Measurements from ENCODE around the gene NUP210.

Gene NUP210

GRCh38 chr3:13283877-13284264 is 136.3 kb downstream of the NUP210 start:
- DNase-seq: no peak

DNA sequence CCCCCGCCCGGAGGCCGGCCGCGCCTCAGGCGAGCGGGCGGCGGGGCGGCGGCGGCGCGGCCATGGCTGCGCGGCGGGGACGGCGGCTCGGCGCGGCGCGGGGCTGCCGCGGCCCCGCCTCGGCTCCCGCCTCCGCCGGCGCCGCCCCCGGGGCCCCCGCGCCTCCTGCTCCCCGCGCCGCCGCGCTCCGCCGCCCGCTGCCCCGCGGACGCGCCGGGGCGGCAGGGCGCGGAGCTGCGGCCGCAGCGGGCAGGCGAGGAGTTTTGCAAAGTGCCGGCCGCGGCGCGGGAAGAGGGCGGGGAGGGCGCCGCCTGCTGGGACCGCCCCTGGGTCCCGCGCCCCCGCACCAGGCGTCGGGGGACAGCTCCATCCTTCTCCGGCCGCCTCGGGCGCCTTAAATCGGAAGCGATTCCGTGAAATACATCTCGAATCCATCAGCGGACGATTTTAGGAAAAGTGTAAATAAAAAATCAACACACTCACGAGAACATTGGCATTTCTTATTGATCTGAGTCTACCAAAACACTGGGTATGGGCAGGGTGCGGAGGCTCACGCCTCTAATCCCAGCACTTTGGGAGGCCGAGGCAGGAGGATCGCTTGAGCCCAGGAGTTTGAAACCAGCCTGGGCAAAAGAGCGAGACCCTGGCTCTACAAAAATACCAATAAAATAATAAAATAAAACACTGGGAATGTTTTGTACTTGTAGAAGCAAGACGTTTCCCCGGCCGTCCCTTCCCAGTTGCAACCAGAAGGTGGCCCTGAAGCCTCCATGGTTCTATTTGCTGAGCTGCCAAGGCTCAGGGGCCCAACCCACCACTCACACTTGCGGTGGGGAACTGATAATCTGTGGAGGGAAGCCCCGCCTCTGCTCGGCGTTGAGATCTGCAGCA is 136.9 kb downstream of the NUP210 start:
- DNase-seq: no peak

DNA sequence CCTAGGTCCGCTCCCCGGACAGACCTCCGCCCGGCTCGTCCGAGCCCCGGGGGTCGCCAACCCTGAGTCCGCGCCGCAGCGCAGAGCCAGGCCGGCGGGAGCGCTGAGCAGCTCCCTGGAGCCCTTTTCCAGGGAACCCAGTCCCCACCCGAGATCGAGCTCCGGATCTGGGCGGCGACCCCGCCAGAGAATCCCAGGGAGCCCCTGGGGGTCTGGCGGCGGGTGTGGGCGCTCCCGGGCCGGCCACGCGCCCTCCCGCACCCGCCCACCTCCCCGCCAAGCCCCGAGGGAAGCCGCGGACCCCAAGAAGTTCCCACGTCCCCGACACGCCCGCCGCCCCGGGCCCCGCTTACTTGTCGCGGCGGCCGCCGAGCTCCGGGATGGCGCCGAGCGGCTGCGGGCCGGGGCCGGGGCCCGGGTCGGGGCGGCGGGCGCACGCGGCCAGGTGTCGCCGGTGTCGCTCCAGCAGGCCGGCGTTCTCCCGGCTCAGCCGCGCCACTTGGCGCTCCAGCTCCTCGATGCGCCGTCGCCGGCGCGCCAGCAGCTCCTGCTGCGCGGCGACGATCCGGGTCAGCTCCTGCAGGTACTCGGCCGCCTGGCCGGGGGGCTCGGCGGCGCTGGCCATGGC is 137.7 kb downstream of the NUP210 start:
- no peak for DNase-seq

- no peak for DNase-seq
These were observed 138.4 kb downstream of the NUP210 start for GRCh38 chr3:13281507-13282357.

GRCh38 chr3:13280811-13281506 is 139.2 kb downstream of the NUP210 start:
- DNase-seq: no peak

- DNase-seq: no peak
These were observed 139.9 kb downstream of the NUP210 start for GRCh38 chr3:13280122-13280790.

GRCh38 chr3:13279532-13279910 is 140.6 kb downstream of the NUP210 start:
- no peak for DNase-seq

- DNase-seq: no peak
These were observed 141.2 kb downstream of the NUP210 start for GRCh38 chr3:13278783-13279531.

- no peak for DNase-seq
These were observed 142.1 kb downstream of the NUP210 start for GRCh38 chr3:13277860-13278531.

DNA sequence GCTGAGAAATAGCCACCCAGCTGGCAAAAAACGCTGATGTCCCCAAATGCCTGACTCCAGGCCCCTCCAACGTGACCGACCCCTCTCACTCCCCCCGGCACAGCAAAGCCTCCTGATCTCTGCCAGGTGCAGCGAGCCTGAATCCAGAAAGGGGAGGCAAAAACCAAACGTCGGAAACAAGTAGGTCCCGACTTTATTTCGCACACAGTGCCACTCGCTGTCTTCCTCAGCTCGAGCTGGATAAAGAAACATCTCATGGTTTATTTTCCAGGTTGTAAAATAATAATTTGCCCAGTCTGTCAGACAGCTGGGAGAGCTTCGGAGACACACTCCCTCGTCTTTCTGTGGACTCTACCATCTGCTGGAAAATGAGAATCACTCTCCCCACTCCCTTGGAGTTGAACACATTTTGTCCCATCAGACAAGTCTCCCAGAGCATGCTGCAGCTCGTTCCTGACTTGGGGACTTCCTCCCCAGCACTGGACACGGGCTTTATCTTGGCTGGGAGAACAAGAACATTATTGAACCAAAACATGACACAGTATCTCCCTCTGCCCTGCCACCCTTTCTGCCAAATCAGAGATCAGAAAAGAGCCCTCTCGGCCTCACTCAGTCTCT is 142.8 kb downstream of the NUP210 start:
- peak; percentile 52 for DNase-seq

- DNase-seq: peak; percentile 41
These were observed 143.5 kb downstream of the NUP210 start for GRCh38 chr3:13276438-13277195.

- no peak for DNase-seq
These were observed 144.6 kb downstream of the NUP210 start for GRCh38 chr3:13275376-13276005.

- no peak for DNase-seq
These were observed 145.4 kb downstream of the NUP210 start for GRCh38 chr3:13274551-13275332.

DNA sequence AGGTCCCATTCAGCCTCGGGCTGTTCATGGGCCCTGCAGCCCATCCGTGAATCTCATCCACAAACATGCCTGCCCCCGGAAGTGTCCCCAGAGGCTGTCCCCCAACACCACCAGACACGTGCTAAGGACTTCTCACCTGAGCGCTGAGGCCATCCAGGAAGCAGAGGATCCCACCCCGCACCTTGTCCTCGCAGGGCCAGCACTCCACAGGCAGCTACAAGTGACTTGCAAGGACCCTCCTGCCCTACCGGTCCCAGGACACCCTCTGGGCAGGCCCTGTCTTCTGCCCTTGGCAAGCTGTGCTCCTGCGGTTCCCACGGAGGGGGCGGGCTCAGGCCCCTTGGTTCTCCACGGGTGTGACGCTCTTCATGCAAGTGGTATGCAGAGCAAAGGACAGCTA is 146.0 kb downstream of the NUP210 start:
- DNase-seq: no peak

- DNase-seq: no peak
These were observed 146.5 kb downstream of the NUP210 start for GRCh38 chr3:13273604-13274105.

DNA sequence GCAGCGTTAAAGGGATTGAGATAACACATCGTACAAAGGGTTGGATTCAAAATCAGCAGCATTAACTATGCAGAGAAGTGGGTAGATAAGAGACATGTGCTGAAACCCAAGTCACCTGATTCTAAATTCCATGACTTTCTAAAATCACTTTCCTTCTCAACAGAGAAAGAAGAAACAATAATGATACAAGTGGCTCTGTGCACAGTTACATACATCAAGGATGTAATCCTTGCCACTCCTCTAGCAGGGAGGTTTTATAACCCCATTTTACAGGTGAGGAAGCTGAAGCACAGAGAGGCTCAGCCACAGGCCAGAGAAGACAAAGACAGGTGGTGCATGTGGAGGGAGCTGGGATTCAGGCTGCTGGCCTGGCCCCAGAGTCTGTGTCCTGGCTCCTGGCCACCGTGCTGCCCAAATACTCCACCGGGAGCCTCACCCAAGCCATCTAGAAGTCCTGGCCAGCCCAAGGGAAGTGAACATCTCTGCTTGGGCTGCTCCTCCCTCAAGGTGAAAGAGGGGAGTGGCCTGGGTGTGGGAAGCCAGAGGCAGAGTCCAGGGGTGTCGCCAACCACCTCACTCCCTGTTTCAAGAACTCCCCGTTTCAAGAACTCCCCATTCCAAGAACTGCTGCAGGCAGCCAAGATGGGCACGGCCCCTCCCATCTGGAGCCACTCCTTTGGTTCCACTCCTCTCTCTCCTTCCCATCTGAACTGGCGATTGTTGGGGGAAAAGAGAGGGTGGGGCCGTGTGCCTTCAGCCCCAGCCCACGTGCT is 147.1 kb downstream of the NUP210 start:
- no peak for DNase-seq

- DNase-seq: no peak
These were observed 150.3 kb downstream of the NUP210 start for GRCh38 chr3:13269711-13270378.
